Effector CD8-positive, alpha-beta T cell (primary cell): Measurements from ENCODE around the gene CCDC33.

Experiments used
- DNase-seq: peaks from one replicate; lab custom pipeline; 2025; lab: John Stamatoyannopoulos, UW

Gene CCDC33

GRCh38 chr15:74229686-74230085 lies 6.4 kb upstream of the CCDC33 start:
- no peak for DNase-seq

DNA sequence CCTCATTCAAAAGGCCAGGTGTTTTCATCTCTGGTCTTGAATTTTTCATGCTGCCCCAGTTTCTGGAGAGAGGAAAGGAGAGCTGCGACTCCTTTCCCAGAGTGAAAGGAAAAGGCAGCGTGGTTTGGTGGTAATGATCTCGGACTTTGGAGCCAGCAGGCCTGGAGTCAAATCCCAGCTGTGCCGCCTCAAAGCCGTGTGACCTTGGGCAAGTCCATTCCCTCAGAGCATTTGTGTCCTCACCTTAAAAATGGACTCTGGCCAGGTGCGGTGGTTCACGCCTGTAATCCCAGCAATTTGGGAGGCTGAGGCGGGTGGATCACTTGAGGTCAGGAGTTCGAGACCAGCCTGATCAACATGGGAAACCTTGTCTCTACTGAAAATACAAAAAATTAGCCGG lies 4.7 kb upstream of the CCDC33 start:
- DNase-seq = no peak

- DNase-seq = no peak
Observed at GRCh38 chr15:74233373-74233772, 2.8 kb upstream of the CCDC33 start.

GRCh38 chr15:74233851-74234597 lies 2.1 kb upstream of the CCDC33 start:
- DNase-seq = no peak

DNA sequence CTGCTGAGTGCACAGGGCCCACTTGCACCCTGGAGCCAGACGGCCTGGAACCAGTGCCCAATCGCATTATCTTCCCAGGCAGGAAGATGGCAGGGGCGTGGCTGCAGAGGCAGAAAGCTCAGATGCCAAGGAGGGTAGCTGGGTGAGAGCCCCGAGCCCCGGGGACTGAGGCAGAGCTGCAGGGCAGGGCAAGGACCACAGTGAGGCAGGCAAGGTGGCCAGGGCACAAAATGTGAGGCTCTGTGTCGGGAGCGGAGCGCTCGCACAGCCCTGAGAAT lies 1.6 kb upstream of the CCDC33 start:
- no peak for DNase-seq

- DNase-seq = no peak
Observed at GRCh38 chr15:74239051-74239705, 3.1 kb downstream of the CCDC33 start.

DNA sequence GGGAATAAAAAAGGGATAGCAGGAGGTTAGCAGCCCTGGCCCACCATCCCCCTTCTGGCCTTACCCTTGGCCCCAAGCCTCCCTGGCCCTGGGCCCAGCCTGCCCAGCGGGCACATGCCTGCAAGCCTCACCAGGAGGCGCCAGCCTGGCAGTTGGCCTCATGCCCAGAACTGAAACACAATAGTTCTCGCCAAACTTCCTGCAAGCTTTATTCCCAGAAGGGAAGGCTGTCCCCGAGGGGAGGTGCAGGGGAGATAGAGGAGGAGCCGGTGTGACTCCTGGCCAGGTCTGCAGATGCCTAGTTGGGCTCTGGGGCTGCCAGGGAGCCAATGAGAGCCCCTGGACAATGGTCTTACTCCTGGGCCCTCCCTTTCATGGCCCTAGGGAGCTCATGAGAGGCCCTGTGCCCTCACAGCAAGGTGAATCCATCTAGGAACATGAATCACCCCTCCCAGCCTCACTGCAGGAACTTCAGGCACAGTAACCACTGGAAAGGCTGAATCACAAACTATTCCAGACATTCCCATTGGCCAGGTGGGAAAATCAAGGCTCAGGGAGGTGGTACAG lies 4.0 kb downstream of the CCDC33 start:
- no peak for DNase-seq

DNA sequence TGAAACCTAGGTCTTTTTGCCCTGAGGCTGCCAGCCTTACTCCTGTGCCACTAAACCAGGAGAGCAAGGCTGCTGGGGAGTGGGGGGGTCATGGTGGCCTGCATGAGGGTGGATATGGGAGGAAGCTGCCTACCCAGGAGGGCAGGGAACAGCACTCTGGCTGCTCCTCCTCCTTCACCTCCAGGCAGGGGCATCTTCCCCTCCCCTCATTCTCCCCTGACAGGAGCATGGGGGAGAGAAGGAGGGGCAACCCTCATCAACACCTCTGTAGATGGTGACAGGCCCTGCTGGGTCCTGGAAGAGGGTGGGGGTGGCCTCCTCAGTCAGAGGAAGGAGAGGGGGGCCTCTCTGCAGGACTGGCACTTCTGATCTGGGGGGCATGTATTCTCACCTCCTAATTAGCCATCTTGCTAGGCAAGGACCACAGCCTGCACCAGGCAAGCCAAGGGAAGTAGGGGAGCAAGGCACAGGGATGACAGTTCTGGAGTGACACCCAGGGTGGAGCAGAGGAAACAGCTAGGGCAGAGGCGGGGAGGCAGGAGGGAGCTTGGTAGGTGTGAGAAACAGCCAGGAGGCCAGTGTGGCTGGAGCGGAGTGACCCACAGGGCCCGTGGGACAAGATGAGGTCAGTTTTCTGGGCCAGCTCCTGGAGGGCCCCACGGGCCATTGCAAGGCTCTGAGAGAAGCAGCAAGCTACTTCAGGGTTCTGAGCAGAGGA lies 4.9 kb downstream of the CCDC33 start:
- DNase-seq = no peak

DNA sequence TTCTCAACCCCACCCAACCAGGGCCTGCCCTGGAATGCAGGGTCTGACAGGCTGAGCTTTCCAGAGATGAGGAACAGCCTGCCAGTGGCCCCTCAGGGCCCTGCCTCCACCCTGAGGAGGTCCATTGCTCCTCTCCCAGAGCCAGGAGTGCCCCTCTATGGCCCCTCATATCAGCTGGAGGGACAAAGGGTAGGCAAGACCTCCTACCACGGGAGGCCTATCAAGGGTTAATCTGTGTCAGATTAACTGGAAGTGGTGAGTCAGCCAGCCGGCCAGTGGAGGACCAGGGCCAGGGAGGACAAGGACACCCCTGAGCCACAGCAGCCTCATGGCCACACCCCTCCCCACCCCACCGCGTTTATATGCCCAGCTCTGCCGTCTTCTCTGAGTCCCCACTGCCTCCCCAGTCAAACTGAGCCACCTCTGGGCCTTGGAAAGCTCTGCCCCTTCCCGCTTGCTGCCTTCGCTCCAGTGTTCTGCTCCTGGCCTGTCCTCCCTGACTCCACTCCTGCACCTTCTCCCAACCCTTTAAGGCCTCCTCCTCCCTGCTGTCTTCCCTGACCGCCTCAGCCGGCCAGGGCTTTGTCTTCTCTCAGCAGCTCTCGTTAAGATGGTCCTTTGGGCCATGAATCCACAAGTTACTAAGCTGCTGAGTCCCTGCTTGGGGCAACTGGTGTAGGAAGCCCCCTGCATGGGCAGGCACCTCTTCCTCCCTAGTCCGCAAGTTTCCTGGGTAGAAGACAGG lies 6.5 kb downstream of the CCDC33 start:
- no peak for DNase-seq

GRCh38 chr15:74243431-74243830 lies 7.3 kb downstream of the CCDC33 start:
- DNase-seq = no peak

- DNase-seq = no peak
Observed at GRCh38 chr15:74244822-74245341, 8.8 kb downstream of the CCDC33 start.

DNA sequence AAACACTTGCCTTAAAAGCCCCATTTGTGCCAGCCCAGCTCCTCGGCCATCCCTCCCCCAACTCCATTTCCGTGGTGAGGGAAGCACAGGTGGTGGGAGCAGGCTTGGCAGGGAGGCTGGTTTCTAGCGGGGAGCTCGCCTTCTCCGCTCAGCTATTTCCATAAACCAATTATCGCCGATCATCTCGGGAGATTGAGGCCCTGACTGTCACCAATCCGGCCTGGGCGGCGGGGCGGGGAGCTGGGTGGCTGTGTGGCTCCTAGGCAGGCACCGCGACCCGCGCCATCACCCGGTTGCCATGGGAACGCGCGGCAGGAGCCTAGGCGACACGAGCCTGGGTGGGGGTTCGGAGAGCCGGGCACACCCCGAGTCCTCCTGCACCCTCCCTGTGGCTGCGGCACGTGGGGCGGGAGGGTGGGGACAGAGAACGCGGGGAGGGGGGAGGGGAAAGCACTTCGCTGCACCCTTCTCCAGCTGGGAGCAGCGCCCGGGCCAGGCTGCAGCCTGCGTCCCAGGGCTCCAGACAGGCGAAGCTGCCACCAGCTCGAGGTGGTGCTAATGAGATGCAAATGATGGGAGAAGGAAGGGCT lies 9.3 kb downstream of the CCDC33 start:
- DNase-seq = no peak

DNA sequence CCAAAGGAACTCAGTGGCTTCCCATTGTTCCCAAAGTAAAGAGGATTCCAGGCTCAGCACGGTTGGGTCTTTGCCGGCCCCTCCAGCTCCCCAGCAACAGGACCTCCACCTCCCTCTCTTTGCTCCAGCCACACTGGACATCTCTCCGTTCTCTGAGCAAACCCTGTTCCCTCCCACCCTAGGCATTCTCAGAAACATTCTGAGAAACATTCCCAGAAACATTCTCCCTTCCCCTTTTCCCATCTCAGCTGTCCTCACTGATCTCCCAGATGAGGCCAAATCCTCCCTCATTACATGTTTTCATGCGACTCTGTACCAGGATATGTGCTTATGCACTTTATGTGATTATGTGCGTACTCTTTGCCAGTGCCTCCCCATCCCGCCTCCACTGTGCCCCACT lies 14.1 kb downstream of the CCDC33 start:
- no peak for DNase-seq

DNA sequence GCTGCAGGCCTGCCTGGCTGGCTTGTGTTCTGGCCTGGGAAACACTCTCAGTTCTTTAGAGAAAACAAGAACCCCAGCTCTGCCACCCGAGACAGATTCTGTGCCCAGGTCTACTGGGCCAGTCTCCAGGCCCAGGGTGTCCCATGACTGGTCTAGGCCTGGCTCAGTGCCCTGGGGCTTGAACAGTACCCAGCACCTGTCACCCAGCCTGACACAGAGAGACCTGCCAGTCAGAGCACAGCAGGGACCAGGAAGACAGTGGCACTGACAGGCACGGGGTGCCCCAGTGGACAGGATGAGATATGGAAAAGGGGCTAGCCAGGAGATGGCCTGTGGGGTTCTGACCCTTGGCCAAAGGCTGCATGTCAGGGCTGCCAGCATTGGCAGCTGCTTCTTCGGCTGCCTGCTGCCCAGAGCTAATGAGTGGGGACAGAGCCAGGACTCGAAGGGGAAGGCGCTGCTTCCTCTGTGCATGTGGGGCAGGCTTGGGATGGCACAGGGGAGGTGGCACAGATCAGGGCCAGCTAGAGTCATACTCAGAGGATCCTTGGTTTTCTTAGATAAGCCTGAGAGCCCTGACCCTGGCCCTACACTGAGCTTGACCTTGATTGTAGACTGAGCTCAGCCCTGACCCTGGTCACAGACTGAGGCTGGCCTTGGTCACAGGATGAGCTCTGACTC lies 15.1 kb downstream of the CCDC33 start:
- DNase-seq = no peak

GRCh38 chr15:74252291-74252690 lies 16.2 kb downstream of the CCDC33 start:
- no peak for DNase-seq

- DNase-seq = no peak
Observed at GRCh38 chr15:74252721-74253120, 16.6 kb downstream of the CCDC33 start.

- no peak for DNase-seq
Observed at GRCh38 chr15:74253211-74253921, 17.2 kb downstream of the CCDC33 start.

- no peak for DNase-seq
Observed at GRCh38 chr15:74257105-74257504, 21.0 kb downstream of the CCDC33 start.

GRCh38 chr15:74257623-74258022 lies 21.5 kb downstream of the CCDC33 start:
- DNase-seq = no peak
